ENCODE measurements around the gene OPTC.
"Not testable (repeated sequence)": the region's sequence is repeated elsewhere in the genome, so short reads cannot be mapped to it uniquely, and the experiment has no call there.

The OPTC gene

DNA sequence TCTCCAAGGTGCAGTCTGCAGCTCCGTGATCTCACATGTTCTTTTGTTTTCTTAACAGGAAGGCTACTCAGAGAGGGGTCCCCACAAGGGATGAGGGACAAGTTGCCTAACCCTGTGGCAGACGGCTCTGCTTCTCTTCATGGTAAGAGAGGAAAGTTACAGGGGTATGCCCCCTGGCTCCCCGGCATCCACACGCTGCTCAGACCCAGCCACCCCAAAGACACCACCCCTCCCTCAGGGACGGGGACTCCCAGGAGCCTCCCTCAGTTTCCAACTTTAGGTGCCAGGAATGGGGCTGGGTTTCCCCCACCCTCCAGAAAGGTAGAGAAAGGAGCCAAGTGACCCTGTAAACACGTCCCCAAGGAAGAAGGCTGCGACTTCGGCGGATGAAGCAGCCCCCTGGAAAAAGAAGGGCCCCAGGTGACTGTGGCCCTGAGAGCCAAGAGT, 19.7 kb downstream of the OPTC start:
- no peak overlapping the region for H3K4me3 ChIP-seq (ENCODE audit: low read length)
- TF ChIP-seq, protein P1, sequence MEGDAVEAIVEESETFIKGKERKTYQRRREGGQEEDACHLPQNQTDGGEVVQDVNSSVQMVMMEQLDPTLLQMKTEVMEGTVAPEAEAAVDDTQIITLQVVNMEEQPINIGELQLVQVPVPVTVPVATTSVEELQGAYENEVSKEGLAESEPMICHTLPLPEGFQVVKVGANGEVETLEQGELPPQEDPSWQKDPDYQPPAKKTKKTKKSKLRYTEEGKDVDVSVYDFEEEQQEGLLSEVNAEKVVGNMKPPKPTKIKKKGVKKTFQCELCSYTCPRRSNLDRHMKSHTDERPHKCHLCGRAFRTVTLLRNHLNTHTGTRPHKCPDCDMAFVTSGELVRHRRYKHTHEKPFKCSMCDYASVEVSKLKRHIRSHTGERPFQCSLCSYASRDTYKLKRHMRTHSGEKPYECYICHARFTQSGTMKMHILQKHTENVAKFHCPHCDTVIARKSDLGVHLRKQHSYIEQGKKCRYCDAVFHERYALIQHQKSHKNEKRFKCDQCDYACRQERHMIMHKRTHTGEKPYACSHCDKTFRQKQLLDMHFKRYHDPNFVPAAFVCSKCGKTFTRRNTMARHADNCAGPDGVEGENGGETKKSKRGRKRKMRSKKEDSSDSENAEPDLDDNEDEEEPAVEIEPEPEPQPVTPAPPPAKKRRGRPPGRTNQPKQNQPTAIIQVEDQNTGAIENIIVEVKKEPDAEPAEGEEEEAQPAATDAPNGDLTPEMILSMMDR (IDR thresholded peaks at IDR 0.05; ENCODE audit: insufficient read depth, low read depth, low read length, missing control alignments), result no peak
- no peak for DNase-seq (ENCODE audit: low read depth)

DNA sequence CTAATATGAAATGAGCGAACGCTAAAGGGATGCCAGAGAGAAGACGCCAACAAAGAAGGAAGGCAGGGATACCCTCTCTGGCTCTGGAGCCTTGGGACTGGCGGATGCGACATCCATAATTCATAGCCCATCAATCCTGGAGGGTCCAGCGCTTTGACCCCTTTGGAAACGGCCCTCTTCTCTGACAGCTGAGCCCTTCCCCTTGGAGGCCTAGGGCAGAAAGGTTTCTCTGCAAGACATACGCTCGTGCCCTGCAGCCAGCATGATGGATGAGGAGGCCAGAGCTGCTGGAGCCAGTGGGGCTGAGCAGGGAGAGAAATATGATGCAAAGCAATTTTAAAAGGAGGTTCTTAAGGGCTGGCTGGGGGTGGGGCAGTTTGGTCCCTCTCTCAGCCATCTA, 22.2 kb downstream of the OPTC start:
- no peak for DNase-seq (ENCODE audit: low read depth)
- no peak overlapping the region for H3K4me3 ChIP-seq (ENCODE audit: low read length)

DNA sequence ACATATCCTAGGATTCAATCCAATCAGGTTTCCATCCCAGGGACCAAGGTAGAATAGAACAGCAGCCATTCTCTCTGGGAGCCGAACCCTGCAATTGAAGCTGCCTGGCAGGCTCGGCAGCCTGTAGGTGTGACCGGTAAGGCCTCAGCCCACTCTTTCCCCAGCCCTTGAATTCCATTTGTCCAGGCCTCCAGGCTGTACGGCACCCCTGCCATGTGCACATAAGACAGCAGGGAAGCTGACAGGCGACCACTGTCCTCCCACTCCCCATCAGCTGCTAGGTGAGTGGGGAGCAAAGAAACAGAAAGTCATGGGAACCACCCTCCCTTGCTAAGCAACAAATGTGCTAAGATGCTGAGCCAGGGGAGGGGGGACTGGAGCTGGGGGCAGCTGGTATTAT, 23.0 kb downstream of the OPTC start:
- TF ChIP-seq, protein P1 (IDR thresholded peaks at IDR 0.05; ENCODE audit: insufficient read depth, low read depth, low read length, missing control alignments), result no peak
- DNase-seq (ENCODE audit: low read depth), result no peak
- H3K4me3 ChIP-seq (ENCODE audit: low read length), result no peak overlapping the region

More for the DNA sequence above, 22.2 kb downstream of the OPTC start:
- TF ChIP-seq, protein P1 (IDR thresholded peaks at IDR 0.05; ENCODE audit: insufficient read depth, low read depth, low read length, missing control alignments), result no peak

DNA sequence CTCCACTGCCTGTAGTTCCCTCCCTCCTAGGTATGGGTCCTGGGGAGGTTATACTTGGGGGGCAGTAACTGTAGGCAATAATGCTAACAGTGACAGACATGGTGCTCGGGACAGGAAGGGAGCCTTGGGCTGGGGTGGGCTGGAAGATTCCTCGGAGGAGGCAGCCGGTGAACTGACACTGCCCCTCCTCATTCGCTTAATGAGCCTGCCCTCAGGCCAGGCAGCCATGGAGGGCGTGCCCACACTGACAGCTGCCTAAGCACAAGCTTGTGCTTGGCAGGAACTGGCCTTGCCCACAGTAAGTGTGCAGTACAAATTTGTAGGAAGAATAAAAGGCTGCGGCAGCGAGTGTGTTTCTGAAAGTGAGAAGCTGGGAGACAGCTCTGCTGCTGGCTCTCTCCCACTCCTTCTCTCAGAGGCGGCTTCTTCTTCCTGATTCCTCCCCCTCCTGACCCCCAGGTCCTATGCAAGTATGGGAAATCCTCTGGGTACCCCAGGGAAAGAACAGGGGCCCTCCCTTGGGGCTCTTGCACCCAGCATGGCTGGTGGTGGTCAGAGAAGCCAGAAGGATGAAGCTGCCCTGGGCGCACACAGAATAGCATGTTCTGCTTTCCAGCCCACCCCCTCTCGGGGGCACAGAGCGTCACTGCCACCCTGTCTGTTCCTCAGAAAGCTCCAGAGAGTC, 23.6 kb downstream of the OPTC start:
- TF ChIP-seq, protein P1 (IDR thresholded peaks at IDR 0.05; ENCODE audit: insufficient read depth, low read depth, low read length, missing control alignments), result no peak
- DNase-seq (ENCODE audit: low read depth), result no peak
- no peak overlapping the region for H3K4me3 ChIP-seq (ENCODE audit: low read length)

GRCh38 chr1:203518139-203518538, 24.2 kb downstream of the OPTC start:
- not testable (repeated sequence) for H3K4me3 ChIP-seq (ENCODE audit: low read length); DNase-seq (ENCODE audit: low read depth)

DNA sequence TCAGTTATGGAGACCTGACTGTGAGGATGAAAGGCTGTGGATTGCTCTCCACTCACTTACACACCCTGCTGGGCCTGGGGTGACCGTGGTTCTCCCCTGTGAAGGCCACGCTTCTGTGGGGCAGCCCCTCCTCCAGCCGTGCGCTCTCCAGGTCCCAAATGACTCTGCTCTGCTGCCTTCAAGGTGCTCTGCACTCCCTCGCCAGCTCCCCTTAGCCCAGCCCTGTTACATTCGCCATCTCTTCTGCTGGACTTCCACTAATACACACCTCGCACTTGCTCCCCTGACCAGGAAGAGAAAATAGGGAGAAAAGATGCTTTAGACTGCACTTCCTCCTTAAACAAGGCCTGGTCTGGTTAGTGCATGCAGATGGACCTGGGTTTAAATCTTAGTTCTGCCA, 24.6 kb downstream of the OPTC start:
- TF ChIP-seq, protein P1 (IDR thresholded peaks at IDR 0.05; ENCODE audit: insufficient read depth, low read depth, low read length, missing control alignments), result no peak
- no peak for DNase-seq (ENCODE audit: low read depth)

DNA sequence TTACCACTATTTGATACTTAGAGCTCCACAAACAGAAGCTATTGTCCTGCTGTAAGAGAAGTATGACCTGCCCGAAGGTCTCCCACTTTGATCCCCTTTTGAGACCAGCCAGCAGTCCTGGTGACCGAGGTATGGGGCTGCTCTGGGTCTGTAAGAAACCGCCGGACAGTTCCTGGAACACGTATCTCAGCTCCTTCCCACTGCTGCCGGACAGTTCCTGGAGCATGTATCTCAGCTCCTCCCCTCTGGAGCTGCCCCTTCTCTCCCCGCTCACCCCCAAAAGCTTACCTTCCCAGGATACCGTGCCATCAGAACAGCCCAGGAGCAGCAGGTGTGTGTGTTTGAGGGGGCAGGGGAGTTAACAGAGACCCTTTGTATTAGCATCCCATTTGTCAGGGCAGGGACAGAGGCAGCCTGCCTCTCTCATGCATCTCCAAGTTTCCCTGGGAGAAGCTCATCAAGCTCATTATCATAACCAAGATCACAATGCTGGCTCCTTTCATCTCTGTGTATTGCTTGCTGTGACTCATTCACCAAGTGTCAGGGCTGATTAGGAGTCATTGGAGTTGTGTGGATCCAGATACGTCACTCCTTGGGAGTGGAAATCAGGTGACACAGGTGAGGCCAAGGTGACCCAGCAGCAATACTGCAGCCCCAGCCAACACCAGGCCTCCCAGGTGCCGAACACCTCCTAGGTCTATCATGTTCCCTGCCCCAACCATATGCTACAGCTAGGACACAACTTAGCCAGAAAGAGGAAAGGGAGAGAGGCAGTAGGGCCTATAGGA, 25.3 kb downstream of the OPTC start:
- H3K4me3 ChIP-seq (ENCODE audit: low read length), result no peak overlapping the region
- TF ChIP-seq, protein P1 (IDR thresholded peaks at IDR 0.05; ENCODE audit: insufficient read depth, low read depth, low read length, missing control alignments), result no peak
- peak; percentile 85 for DNase-seq (ENCODE audit: low read depth)

More for the DNA sequence above, 24.6 kb downstream of the OPTC start:
- no peak overlapping the region for H3K4me3 ChIP-seq (ENCODE audit: low read length)

Data from epithelial cell of esophagus (primary cell).